HG03060 (cell line): Measurements from ENCODE around the gene ASAP2.

Source experiments
- ATAC-seq: cut with Tn5 transposase; IDR thresholded peaks from one replicate; pipeline ENCODE4 v1.9.1; 2021; ENCODE audit warnings: low read depth, moderate number of reproducible peaks; ENCODE audit not compliant: unreplicated experiment

The ASAP2 gene

GRCh38 chr2:9310798-9311197 lies 104.2 kb downstream of the ASAP2 start:
- ATAC-seq = no peak

GRCh38 chr2:9311488-9311887 lies 104.9 kb downstream of the ASAP2 start:
- ATAC-seq = no peak

- no peak for ATAC-seq
Observed at GRCh38 chr2:9312591-9312990, 106.0 kb downstream of the ASAP2 start.

GRCh38 chr2:9313443-9313842 lies 106.8 kb downstream of the ASAP2 start:
- ATAC-seq = no peak

GRCh38 chr2:9315280-9315847 lies 108.8 kb downstream of the ASAP2 start:
- ATAC-seq = no peak

- ATAC-seq = no peak
Observed at GRCh38 chr2:9317559-9317958, 110.9 kb downstream of the ASAP2 start.

GRCh38 chr2:9318461-9319337 lies 112.1 kb downstream of the ASAP2 start:
- no peak for ATAC-seq

- no peak for ATAC-seq
Observed at GRCh38 chr2:9319338-9319715, 112.7 kb downstream of the ASAP2 start.

- no peak for ATAC-seq
Observed at GRCh38 chr2:9322576-9322975, 116.0 kb downstream of the ASAP2 start.

GRCh38 chr2:9325428-9325827 lies 118.8 kb downstream of the ASAP2 start:
- ATAC-seq = no peak

- ATAC-seq = no peak
Observed at GRCh38 chr2:9326975-9327374, 120.4 kb downstream of the ASAP2 start.

GRCh38 chr2:9327873-9328352 lies 121.3 kb downstream of the ASAP2 start:
- no peak for ATAC-seq

- ATAC-seq = no peak
Observed at GRCh38 chr2:9328931-9329330, 122.3 kb downstream of the ASAP2 start.

- ATAC-seq = no peak
Observed at GRCh38 chr2:9329497-9329896, 122.9 kb downstream of the ASAP2 start.

GRCh38 chr2:9330612-9331270 lies 124.1 kb downstream of the ASAP2 start:
- ATAC-seq = no peak

- no peak for ATAC-seq
Observed at GRCh38 chr2:9331704-9332103, 125.1 kb downstream of the ASAP2 start.

- no peak for ATAC-seq
Observed at GRCh38 chr2:9332136-9332852, 125.7 kb downstream of the ASAP2 start.

- no peak for ATAC-seq
Observed at GRCh38 chr2:9332853-9333245, 126.2 kb downstream of the ASAP2 start.

GRCh38 chr2:9333591-9334171 lies 127.1 kb downstream of the ASAP2 start:
- no peak for ATAC-seq

- no peak for ATAC-seq
Observed at GRCh38 chr2:9334761-9335160, 128.1 kb downstream of the ASAP2 start.
